Endometrial microvascular endothelial cells (primary cell): ENCODE data around the gene CDH13. TPM values are rescaled to one million over a fixed set of nuclear protein-coding genes. Genes with fewer than 3 reads are reported as not detected.

ENCODE experiments used
- in situ Hi-C: cut with HindIII; loops from 2 replicates; pipeline ENCODE4 v1.10.0; 2017; ENCODE audit warnings: low sequenced_read_pairs, low pct_unique_long_range_greater_than_20kb; ENCODE audit errors: inconsistent ontology term
- total RNA-seq: library from RNA; depleted of rRNA; stranded (reverse); fragments of >200 nt; gene quantifications from one replicate; pipeline ENCODE4 v1.2.3, GENCODE V29; 2015; ENCODE audit errors: inconsistent ontology term

Gene CDH13
- total RNA-seq, 1 donor from 2014 or later = 75.5 TPM

DNA sequence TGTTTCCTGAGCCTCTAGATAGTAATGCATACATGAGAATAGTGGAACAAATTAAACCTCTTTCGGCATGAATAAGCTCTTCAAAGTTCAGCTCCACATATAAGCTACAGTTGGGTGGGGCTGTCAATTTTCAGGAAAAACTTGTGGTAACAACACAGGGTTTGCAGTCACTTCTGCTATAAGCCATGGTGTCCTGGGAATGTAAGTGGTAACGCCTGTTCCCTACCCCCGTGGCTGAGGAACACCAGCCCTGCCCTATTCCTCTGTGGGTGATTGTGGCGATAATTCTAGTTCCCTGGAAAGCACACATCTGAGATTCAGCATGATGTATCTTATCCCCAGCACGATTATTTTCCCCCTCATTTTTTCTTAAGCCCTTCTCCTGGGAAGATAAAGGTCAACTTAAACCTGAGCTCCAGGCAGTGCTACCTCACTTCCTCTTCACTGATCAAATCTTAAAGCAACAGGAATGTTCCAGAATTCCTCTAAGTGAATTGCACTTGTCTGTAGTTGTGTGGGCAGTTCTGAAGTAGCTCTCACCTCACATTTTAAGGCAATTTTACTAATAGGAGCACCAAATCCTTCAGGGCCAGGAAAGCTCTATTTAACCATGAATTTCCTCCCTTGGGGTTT, 680.3 kb downstream of the CDH13 start:
- in situ Hi-C loops = no loop called here

DNA sequence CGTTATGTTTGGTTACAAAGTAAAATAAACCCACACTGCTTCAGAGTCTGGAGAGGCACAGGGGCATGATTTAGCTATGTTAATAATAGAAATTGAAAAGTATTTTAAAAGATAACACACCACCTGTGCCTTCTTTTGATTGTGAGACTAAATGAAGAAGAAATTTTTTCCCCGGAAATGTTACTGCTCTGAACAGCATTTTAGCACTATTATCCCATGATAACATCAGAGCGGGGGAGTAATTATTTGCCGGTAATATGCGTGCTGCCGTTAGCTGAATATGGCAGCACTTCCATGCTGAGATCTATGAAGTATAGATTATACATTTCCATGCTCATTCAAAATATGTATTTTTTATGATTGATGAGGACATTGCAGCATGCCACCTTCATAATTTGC, 680.8 kb downstream of the CDH13 start:
- in situ Hi-C loops = no loop called here

DNA sequence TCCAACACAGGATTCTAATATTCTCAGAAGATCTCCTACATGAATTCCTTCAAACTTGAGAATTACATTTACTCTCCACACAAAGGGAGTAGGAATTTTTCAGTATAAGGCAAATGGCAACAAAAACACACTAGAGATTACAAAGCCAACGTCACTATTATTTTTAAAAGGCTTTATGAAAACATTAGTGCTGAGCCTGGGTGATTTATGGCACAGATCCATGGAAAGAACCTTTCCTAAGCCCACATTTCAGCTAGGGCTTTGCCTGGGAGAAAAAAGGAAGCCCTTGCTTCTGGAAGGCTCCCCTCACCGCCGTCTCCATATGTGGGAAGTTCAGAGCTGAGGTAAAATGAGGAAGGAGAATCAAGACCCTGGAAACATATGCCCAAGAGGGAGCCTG, 681.6 kb downstream of the CDH13 start:
- in situ Hi-C loops = no loop called here

DNA sequence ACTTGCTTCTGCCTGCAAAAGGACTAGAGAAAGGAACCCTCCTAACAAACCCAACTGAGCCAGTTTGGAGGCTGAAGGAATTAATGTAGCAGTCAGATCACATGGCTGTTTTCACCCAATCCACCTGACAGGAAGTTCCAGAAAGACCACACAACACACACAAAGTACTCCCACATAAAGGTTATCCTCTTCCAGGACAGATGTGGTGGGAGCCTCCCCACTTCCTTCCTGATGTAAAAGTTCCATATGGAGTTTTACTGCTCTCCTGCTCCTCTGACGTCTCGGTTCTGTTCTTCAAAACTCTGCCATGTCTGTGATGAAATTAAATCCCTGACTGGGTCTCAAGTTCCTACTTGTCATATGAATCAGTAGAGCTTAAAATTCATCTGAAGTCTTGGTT, 684.0 kb downstream of the CDH13 start:
- in situ Hi-C loops = no loop called here

DNA sequence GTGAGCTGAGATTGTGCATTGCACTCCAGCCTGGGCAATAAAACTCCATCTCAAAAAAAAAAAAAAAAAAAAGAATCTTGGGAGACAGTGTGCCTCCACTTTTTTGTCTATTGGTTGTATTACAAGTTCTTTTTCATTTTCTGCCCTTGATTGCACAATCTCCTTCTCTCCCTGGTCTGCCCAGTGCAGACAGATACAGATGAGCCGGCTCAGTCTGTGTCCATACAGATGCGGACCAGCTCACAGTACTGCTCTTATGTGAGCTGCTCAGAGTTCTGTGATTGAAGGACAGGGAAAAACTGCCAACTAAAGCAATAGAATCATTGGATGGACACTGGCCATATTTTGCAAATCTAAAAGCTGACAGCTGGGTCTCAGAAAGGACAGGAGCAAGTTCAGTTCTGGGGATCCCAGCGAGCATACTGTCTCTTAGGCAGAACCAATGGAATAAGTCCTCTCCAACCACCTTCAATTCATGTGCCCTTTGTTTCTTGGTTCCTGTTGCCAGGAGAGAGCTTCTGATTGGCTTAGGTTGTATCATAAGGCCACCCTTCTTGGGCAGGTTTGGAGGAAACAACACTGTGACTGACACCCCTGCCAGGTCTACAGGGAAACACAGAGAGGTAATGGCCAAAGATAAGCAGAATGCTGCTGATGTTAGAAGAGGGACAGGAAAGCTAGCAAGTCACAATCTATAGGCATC, 685.4 kb downstream of the CDH13 start:
- in situ Hi-C loops = no loop called here

DNA sequence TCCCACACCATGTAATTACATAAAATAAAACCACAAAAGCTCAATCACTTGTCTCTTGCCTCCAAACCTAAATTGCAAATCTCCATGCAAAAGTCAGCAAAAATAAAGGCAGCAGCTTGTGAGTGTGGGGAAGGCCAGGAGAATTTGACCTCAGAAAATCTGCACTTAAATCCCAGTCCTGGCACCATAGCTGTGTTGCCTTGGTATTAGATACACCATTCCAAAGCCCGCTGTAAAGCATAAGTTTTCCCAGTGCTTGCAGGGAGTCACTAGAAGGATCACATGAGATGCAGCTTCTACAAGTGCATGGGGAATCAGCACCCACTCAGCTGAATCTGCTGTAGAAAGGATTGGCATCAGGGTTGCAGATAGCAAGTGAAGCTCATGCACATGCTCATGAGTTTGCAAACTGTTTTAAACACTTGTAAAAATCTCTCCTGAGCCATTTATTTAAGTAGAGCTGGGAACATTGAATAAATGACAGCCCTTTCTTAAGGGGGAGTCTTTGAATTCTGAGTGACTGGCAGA, 686.0 kb downstream of the CDH13 start:
- in situ Hi-C loops = no loop called here

DNA sequence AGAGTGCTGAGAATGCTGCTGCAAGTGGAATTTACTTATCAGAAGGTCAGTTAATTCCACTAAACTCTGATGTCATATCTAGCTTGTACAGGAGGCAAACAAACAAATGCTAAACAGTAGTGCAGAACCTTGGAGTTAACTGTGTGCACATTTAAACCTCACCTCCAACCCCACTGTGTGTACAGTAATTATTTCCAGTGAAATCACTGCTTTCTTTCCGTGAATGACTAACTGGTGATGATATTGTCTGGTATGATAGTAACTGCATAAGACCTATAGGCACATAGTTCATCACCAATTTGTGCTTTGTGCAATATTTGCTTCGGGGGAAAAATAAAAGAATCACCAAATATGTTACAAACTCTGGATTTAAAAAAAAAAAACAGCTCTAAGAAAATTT, 688.5 kb downstream of the CDH13 start:
- in situ Hi-C loops = no loop called here

DNA sequence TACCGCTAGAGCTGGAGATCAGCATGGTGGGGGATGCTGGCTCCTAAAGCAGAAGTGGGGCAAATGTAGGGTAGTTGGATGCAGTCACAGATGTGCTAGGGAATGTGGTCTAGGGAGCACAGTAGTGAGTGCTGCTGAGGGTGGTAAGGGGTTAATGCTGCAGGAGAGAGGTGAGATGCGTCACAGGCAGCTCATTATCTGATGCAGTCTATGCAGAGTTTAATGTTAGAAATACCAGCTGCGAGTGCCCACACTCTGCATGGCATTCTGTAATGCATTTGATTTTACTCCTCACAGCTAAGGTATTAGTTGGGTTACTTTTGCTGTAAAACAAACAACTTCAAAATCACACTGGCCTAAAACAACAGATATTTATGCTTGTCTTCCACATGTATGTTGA, 689.7 kb downstream of the CDH13 start:
- in situ Hi-C loops = no loop called here

DNA sequence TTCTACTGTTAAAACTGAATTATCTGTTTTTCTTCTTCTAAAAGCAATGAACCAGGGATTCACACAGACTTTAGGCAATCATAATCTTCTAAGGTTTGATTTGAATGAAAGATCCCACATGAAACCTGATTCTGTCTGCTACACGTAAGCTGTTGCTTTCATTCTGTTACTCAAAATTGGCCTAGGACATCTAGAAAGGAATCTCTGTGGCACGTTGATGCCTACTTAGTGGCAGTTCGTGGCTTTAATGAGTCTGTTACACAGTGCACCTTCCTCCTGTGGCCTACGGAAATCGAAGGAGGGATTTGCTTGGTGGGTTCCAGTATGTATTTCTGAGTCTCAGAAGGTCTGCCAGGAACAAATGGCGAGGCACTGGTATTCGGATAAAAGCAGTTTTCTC, 691.6 kb downstream of the CDH13 start:
- in situ Hi-C loops = no loop called here

DNA sequence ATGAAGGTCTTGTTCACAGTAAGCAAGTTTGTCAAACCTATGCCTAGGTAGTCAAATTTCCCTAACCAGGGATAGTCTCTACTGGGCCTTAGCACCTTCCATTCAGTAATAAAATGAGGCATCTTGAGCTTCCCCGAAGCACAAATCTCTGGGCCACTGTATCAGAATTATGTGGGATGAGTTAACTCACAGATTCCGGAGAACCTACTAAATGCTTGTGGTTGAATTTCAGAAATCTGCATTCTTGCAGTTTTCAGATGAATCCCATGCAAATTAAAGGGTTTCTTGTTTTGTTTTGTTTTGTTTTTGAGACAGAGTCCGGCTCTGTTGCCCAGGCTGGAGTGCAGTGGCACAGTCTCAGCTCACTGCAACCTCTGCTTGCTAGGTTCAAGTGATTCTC, 702.2 kb downstream of the CDH13 start:
- in situ Hi-C loops = no loop called here

DNA sequence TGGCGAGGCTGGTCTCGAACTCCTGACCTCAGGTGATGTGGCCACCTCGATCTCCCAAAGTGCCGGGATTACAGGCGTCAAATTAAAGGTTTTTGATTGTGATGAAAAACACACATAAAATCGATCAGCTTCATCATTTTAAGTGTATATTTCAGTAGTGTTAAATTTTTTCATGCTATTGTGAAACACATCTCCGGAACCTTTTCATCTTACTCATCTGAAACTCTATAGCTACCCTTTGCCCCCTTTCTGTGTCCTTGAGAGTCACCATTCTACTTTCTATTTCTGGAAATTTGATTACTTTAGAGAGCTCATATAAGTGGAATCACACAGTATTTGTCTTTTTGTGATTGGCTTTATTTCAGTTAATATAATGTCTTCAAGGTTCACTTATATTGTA, 702.7 kb downstream of the CDH13 start:
- in situ Hi-C loops = no loop called here

DNA sequence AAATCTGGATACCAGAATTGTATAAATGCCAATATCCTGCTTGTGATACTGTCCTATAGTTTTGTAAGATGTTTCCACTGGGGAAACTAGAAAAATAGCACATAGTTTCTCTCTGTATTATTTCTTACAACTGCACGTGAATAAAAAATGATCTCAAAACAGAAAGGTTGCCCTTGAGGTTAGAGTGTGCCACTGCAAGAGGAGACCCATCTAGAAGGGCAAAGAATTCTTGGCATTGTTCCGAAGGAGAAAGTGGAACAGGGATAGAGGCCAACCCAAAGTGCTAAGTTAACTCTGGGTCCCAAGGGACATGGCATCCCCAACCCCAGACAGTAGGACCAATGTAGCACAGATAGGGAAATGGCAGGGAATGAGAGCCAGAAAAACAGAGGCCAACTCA, 703.5 kb downstream of the CDH13 start:
- in situ Hi-C loops = no loop called here

DNA sequence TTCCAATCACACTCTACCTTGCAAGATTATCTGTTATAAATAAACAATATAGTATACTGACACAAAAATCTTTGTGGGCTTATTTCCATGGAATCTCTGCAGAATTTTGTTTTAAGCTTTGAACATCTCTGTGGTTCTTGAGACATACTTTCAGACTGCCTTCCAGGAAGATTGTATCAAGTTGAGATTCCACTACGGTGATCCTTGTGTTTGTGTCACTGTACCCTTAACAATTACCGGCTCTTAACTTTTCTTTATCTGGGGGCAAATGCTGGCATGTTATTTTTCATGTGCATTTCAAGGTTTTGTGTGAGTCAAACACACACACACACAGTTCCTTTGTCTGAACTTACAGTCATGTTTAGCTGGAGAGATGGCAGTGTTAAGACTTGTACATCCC, 708.3 kb downstream of the CDH13 start:
- in situ Hi-C loops = no loop called here

DNA sequence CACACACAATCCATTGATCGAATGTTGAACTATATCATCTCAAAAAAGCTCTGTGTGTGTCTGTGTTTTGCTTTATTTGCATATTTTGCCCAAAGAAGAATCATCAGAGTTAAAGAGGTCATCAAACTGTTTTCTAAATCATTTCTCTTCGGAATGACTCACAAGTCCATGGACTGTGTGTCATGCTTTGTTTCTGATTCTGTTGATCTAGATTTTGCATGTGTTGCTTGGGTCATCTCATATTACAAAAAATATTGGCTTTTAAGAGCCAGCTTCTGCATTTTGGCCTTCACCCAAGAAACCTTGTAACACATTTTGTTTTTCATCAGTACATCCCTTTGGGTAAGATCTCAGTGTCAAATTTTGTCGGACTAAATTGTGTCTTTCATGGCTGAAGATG, 709.8 kb downstream of the CDH13 start:
- in situ Hi-C loops = no loop called here

DNA sequence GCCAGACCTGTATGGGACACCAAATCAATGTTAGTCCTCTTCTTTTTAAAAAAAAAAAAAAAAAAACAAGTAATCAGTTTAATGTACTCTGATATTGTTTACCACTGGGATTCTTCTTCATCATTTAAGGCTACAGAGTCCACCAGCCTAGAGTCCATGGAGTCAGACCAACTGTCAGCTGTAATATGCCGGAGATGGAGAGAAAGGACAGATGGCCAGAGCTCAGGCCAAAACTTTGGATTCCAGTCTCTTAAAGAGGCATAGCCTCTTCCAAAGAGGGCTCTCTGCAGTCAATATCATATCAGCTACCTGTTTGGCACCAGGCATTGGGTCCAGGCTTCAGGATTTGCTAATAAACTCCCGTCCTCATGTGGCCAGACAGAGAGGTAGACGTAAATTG, 711.4 kb downstream of the CDH13 start:
- in situ Hi-C loops = no loop called here

DNA sequence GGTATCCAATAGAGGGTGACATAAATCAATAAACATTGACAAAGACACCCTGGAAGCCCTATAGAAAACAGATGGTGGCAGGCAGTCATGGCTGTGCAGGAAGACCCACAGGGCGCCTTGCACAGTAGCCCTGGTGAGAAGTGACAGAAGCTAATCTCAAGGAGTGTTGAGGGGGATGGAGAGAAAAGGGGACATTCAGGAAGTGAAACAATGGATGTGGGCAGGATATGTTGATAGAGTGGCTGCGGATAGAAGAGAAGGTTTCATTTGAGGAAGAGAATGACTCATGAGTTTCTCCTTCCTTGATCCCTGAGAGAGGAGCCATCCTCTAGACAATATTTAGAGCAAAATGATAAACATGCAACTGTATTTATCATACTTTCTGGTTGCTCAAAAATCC, 712.2 kb downstream of the CDH13 start:
- in situ Hi-C loops = no loop called here

DNA sequence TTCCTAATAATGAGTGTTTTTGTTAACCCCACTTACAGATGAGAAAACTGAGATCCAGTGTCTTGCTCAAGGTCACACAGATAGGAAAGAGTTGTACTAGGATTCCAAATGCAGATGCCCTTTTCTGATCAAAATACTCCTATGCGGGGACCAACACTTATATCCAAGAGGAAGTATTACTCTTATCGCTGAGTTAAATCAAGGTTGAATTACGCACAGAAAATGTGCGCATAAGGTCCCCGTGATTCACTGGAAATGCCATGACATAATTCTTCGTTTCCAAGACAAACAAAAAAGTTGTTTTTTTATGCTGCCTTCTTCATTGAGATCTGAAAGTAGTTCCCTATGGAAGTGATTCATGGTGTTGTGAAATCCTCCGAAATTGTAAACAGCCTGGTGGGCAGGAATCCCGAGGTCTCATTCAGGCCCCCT, 717.2 kb downstream of the CDH13 start:
- in situ Hi-C loops = no loop called here

DNA sequence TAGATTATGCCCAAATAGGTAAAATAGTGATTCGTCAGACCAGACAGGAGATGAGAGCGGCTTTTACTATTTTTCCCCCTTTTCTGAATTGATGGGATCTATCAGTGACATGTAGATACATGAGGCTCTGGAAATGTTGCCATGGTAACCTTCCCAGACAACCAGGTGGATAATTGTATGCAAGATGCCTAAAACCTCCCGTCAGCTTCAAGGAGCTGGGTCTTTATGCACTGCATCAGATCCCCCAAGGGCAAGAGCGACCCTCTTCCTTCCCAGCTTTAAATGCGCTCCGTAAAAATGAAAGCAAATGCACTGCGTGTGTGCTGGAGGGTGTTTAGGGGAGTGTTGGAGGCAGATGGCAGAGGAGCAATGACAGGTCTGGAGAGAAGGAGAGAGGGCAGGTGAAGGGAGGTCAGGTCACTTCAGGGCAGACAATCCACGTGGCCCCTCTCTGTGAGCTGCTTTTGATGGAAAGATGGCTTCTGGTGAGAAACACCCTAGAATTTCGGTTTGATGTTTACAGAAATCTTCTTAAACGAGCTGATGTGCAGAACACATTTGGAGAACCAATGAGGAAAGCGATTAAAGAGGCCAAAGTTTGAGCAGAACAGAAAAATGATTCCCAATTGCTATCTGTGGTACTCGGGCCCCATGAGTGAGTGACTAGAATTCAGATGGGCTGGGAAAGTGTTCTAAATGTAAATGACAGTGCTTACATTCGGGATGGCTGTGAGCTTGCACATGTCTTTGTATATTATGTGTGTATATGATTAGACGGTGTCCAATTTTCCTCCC, 719.3 kb downstream of the CDH13 start:
- in situ Hi-C loops = no loop called here

DNA sequence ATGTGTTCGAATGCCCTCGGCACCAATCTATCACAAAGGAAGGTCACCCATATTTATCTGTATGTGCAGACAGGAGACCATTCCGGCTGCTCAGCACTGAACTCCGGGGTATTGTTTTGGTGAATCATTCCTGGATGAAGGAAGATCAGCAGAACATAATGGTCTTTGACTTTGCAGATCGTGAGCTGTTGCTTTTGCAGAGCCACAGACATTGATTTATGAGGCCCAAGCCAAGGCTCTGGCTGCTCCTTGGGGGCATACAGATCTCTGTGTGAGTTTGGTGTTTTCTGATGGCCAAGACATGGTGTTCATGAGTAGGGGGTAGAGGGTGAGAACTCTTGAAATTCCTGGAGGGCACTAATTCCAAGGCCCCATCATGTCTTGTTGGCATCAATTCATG, 722.2 kb downstream of the CDH13 start:
- in situ Hi-C loops = no loop called here

DNA sequence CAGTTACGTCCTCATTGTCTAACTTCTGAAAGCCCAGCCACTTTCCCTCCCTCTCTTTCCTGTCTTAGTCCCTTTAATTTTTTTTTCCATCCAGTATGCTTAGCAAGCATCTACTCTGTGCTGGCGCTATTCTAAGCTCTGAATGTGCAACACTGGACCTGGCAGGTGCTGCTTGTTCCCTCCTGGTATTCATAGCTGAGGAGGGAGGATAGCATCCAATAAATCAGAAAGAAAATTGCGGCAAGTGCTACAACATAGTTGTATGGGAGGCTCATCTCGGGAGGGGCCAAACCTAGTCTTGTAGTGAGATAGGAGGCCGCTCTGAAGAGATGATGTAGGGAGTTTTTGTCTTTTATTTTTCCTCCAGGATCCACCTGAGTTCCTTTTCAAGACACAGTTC, 723.7 kb downstream of the CDH13 start:
- in situ Hi-C loops = no loop called here
